ENCODE measurements around the gene SLC40A1. TPM values are rescaled to one million over a fixed set of nuclear protein-coding genes. Genes with fewer than 3 reads are reported as not detected.

The SLC40A1 gene
- total and polyA plus RNA-seq, 10 of the 15 experiments (the other 5 are each of a cell fraction or from before 2014, with no cell fraction given), result 0.01 to 0.38 (median 0.08) TPM; not detected in 7

DNA sequence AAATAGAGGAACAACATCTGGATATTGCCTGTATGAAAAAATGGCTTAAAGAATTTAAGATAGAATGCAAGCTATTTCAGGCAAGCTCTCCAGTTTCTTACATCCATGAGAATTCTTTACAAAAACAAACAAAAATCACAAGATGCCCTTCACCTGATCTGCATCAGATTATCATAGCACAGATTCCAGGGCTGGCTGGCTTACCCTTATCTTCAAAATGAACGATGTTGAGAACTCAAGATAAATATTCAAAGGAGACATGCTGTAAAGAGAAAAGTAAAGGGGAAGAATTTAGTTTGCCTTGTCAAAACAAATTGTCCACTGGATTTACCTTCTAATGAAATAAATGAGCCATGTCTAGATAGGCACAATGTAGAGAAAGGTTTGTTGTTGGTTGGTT is 18.7 kb upstream of the SLC40A1 start (continued):
- no peak for TF ChIP-seq BHLHE40 (IDR thresholded peaks at IDR 0.05; ENCODE audit: borderline replicate concordance in 1 of 2, low read depth in 2 of 2, low read length in 1 of 2)
- TF ChIP-seq SRF (IDR thresholded peaks at IDR 0.05; ENCODE audit: low read depth in 2 of 2, low read length in 2 of 2), result no peak
- TF ChIP-seq GATAD2B (conservative IDR thresholded peaks at IDR 0.05; ENCODE audit: low read depth), result no peak
- TF ChIP-seq PAX8 (IDR thresholded peaks at IDR 0.05), result no peak
- TF ChIP-seq, protein P1, sequence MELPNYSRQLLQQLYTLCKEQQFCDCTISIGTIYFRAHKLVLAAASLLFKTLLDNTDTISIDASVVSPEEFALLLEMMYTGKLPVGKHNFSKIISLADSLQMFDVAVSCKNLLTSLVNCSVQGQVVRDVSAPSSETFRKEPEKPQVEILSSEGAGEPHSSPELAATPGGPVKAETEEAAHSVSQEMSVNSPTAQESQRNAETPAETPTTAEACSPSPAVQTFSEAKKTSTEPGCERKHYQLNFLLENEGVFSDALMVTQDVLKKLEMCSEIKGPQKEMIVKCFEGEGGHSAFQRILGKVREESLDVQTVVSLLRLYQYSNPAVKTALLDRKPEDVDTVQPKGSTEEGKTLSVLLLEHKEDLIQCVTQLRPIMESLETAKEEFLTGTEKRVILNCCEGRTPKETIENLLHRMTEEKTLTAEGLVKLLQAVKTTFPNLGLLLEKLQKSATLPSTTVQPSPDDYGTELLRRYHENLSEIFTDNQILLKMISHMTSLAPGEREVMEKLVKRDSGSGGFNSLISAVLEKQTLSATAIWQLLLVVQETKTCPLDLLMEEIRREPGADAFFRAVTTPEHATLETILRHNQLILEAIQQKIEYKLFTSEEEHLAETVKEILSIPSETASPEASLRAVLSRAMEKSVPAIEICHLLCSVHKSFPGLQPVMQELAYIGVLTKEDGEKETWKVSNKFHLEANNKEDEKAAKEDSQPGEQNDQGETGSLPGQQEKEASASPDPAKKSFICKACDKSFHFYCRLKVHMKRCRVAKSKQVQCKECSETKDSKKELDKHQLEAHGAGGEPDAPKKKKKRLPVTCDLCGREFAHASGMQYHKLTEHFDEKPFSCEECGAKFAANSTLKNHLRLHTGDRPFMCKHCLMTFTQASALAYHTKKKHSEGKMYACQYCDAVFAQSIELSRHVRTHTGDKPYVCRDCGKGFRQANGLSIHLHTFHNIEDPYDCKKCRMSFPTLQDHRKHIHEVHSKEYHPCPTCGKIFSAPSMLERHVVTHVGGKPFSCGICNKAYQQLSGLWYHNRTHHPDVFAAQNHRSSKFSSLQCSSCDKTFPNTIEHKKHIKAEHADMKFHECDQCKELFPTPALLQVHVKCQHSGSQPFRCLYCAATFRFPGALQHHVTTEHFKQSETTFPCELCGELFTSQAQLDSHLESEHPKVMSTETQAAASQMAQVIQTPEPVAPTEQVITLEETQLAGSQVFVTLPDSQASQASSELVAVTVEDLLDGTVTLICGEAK (IDR thresholded peaks at IDR 0.05; ENCODE audit: borderline replicate concordance), result no peak

DNA sequence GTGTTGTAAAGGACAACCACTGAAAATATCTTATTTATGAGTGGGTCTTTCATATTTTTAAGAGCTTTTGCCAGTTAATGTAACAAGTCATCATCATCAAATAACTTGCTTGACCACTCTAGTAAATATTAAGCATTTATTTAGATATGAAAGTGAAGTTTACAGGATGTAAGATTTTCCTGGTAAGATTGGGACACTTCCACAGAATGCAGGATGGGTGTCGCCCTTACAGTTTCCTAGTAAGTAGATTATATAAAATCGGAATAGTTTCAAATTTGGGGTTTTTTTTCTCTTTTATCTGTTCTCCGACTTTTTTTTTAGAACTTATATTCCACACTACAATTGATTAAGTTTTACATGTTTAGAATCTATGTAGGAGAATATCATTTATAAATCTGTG is 14.8 kb upstream of the SLC40A1 start:
- SMC1A ChIA-PET (ENCODE audit: uncharacterized antibody, unreplicated experiment), result no interaction called here
- CTCF ChIA-PET, result no interaction called here
- whole genome bisulfite sequencing (ENCODE audit: insufficient coverage, insufficient replicate concordance, low lambda C conversion rate, missing lambda C conversion rate), result 39% methylated on average over 3 of the region's 3 CpGs
- Histone ChIP-seq H3K36me3 (ENCODE audit: control insufficient read depth in 2 of 2, insufficient read depth in 2 of 2, low read length in 1 of 2) (no peaks in the 10 kb centered on the region), H3K27ac (ENCODE audit: control insufficient read depth, insufficient read depth) (no peak overlapping the region), H3K9ac (ENCODE audit: control insufficient read depth, insufficient read depth, low read length) (no peak overlapping the region), H3K4me2 (ENCODE audit: control insufficient read depth, insufficient read depth) (no peak overlapping the region), H3K4me3 (no peak overlapping the region), H3K27me3 (replicated peaks in 1 of 2; ENCODE audit: control insufficient read depth in 2 of 2, insufficient read depth in 2 of 2, low read length in 1 of 2) (no peaks in the 10 kb centered on the region), H4K20me1 (ENCODE audit: control insufficient read depth, insufficient read depth) (no peaks in the 10 kb centered on the region), H3K9me3 (replicated peaks; ENCODE audit: control insufficient read depth, insufficient read depth, low read length) (no peaks in the 10 kb centered on the region), H3K79me2 (ENCODE audit: control insufficient read depth, insufficient read depth, low read length) (no peaks in the 10 kb centered on the region), H3K4me1 (ENCODE audit: control insufficient read depth, insufficient read depth, low read length) (no peaks in the 10 kb centered on the region), H2AFZ (ENCODE audit: control insufficient read depth, low read depth, low read length) (no peak overlapping the region)
- intact Hi-C loops (cut with micrococcal nuclease; ENCODE audit: unreplicated experiment) (no loop called here), in situ Hi-C loops (cut with MboI) (no loop called here)
- no peak for DNase-seq (ENCODE audit: low read depth, low spot score)
- no peak for TF ChIP-seq TCF3 (IDR thresholded peaks at IDR 0.05; ENCODE audit: borderline replicate concordance, insufficient read depth, low read depth, low read length)
- no peak for TF ChIP-seq ZNF217 (IDR thresholded peaks at IDR 0.05)
- TF ChIP-seq ZZZ3 (IDR thresholded peaks at IDR 0.05; ENCODE audit: control insufficient read depth, insufficient read length, low read depth), result no peak
- no peak for TF ChIP-seq KLF5 (IDR thresholded peaks at IDR 0.05; ENCODE audit: partially characterized antibody)
- TF ChIP-seq JUND (IDR thresholded peaks at IDR 0.05; ENCODE audit: low read depth, low read length), result no peak
- no peak for TF ChIP-seq LARP7 (IDR thresholded peaks at IDR 0.05)
- TF ChIP-seq, protein P2, sequence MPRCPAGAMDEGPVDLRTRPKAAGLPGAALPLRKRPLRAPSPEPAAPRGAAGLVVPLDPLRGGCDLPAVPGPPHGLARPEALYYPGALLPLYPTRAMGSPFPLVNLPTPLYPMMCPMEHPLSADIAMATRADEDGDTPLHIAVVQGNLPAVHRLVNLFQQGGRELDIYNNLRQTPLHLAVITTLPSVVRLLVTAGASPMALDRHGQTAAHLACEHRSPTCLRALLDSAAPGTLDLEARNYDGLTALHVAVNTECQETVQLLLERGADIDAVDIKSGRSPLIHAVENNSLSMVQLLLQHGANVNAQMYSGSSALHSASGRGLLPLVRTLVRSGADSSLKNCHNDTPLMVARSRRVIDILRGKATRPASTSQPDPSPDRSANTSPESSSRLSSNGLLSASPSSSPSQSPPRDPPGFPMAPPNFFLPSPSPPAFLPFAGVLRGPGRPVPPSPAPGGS (IDR thresholded peaks at IDR 0.05; ENCODE audit: borderline replicate concordance, insufficient read depth, low read depth, low read length, poor library complexity, severe bottlenecking), result no peak
- TF ChIP-seq, protein P3, sequence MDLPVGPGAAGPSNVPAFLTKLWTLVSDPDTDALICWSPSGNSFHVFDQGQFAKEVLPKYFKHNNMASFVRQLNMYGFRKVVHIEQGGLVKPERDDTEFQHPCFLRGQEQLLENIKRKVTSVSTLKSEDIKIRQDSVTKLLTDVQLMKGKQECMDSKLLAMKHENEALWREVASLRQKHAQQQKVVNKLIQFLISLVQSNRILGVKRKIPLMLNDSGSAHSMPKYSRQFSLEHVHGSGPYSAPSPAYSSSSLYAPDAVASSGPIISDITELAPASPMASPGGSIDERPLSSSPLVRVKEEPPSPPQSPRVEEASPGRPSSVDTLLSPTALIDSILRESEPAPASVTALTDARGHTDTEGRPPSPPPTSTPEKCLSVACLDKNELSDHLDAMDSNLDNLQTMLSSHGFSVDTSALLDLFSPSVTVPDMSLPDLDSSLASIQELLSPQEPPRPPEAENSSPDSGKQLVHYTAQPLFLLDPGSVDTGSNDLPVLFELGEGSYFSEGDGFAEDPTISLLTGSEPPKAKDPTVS (IDR thresholded peaks at IDR 0.05; ENCODE audit: low read depth, low read length), result no peak
- no peak for TF ChIP-seq ZNF274 (IDR thresholded peaks at IDR 0.05; ENCODE audit: insufficient read depth, insufficient read length)
- TF ChIP-seq, protein P4, sequence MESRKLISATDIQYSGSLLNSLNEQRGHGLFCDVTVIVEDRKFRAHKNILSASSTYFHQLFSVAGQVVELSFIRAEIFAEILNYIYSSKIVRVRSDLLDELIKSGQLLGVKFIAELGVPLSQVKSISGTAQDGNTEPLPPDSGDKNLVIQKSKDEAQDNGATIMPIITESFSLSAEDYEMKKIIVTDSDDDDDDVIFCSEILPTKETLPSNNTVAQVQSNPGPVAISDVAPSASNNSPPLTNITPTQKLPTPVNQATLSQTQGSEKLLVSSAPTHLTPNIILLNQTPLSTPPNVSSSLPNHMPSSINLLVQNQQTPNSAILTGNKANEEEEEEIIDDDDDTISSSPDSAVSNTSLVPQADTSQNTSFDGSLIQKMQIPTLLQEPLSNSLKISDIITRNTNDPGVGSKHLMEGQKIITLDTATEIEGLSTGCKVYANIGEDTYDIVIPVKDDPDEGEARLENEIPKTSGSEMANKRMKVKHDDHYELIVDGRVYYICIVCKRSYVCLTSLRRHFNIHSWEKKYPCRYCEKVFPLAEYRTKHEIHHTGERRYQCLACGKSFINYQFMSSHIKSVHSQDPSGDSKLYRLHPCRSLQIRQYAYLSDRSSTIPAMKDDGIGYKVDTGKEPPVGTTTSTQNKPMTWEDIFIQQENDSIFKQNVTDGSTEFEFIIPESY (IDR thresholded peaks at IDR 0.05), result no peak
- RAD21 ChIA-PET (ENCODE audit: unreplicated experiment), result no interaction called here
- ATAC-seq, result no peak
- BruUV-seq (replicated peaks), result no TSS peak
- POLR2A ChIA-PET, result no interaction called here
- no peak for FAIRE-seq

Measured in GM12878 (cell line).